ENCODE measurements around the gene ETS2.

ETS2 gene

DNA sequence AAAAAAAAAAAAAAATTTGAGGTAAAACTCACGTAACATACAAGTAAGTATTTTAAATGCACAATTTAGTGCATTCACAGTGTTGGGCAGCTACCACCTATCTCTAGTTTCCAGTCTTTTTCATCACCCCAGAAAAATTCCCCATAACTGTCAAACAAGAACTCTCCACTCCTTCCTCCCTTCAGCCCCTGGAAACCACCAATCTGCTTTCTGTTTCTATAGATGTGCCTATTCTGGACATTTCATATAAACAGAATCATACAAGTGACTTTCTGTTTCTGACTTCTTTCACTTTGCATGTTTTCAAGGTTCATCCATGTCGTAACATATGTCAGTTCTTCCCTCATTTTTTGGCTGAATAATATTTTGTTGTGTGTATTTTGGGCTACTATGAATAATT, 24.9 kb upstream of the ETS2 start:
- no peak for DNase-seq

DNA sequence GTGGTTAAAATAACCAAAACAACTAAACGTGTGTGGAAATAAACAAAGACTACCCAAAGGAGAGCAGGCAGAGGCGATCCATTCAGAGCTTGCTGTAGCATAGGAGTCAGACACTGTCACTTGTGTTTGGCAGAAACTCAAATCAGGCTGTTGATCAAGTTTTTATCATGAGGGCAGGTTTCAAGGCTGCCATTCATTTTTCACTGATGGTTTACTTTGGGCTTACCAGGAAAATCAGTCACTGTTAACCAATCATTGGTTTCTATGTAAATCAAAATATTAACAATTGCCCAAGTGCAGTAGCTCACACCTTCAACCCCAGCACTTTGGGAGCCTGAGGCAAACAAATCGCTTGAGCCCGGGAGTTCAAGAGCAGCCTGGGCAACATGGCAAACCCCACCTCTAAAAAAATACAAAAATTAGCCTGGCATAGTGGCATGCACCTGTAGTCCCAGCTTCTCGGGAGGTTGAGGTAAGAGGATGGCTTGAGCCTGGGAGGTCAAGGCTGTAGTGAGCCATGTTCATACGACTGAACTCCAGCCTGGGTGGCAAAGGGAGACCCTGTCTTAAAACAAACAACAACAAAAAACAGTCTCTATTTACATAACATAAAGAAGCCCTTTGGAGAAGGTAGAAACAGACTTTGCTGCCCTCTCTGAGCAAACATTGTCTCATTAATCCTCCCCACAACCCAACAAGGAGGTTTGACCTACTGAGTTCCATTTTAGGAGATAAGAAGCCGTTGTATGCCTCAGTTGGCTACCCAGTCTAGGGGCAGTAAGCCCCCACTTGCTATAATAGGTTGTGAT, 21.1 kb upstream of the ETS2 start:
- no peak for DNase-seq

DNA sequence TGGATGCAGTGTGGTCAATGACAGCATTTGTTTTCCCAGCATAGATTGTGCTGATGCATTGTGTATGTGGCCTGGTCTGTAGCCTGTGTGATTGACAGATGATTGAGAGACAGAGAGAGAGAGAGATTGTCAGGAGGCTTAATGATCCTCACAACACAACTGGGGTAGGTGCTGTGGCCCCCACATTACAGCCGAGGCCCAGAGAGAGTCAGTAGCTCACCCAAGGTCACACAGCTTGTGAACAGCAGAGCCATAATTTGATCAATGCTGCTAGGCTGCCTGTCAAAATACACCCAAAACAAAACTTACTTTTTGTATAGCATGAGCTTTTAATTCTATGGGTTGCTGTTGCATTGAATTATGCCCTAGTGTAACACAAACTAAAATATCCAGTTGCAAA, 20.2 kb upstream of the ETS2 start:
- DNase-seq = no peak

- DNase-seq = no peak
These were observed 18.7 kb upstream of the ETS2 start for GRCh38 chr21:38787016-38787415.

DNA sequence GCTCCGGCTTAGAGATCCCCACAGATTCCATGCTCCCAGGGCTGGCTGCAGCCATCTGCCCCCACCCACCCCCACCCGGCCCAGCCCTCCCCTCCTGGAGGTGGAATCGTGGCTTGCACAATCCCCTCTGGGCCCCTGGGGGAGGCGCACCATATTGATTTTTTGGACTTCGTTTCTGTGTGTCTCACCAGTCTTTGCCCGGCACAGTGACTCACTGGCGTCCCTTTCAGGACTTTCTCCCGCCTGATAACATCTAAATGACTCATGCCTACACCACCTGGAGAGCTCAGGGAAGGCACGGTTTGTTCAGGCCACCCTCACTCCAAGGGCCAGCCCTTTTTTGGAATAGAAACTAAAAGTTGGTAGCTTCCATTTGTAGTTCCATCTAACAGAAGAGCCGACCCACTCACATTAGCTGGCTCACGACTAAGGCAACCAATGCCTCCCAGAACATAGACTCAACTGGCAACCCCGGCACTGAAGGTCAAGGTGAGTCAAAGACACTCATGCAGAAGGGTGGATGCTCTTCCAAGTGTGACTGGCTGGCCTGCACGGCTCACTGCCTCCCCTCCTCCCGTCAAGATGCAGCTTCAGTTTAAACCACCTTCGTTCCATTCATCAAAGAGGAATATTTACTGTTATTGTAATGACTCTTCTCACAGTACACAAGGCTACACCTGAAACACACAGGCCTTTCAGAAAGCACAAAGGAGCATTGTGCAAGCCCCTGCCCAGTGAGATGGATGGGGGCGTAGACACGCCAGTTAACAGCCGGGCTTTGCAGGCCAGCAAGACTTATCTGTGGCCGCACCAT, 18.1 kb upstream of the ETS2 start:
- DNase-seq = no peak

DNA sequence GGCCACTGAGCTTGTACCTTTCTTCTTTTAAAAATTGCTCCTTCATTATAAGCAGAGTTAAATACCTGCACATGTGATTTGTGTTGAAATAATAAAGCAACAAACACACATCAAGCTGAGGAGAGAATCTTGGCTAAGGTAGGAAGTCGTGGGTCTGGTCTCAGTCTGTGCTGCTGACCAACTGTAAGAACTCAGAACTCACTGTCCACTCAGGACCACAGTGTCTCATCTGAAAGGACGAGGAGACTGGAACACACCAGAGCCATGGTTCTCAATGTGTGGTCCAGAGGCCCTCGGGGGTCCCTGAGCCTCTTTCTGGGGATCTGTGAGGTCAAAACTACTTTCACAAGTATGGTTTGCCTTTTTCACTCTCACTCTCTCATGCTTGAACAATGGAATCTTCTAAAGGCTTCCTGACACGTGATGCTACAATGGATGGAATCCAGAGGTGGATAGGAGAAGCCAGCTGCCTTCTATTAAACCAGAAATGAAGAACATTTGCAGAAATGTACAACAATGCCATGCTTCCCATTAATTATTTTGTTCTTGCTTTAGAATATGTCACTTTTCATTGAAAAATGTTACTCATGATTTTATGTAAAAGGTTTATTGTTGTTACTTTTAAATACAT, 17.3 kb upstream of the ETS2 start:
- no peak for DNase-seq

GRCh38 chr21:38789275-38789674, 16.5 kb upstream of the ETS2 start:
- no peak for DNase-seq

DNA sequence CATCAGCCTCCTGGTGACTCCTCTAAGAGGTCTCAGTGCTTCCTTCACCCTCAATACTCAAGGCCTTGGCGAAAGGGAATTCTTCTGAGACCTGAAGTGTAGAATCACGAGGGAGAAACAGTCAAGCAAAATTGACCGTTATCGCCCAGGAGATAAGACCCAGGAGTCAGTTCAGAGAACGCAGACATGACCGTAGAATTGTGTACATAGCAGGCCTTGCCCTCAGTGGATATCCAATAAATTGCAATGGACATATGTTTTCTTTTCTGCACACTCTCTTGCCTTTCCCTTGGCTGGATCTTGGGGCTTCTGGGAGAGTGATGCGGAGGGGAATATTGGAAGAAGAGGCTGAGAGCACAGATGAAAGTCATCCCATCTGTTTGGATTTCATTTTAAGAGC, 15.7 kb upstream of the ETS2 start:
- DNase-seq = no peak

DNA sequence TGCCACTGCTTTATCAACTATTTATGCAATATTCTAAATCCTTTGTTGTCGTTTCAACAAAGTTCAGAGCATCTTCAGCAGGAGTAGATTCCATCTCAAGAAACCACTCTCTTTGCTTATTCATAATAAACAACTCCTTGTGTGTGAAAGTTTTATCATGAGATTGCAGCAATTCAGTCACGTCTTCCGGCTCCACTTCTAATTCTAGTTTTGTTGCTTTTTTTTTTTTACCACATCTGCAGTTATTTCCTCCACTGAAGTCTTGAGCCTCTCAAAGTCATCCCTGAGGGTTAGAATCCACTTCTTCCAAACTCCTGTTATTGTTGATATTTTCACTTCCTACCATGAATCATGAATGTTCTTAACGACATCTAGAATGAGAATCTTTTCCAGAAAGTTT, 14.8 kb upstream of the ETS2 start:
- no peak for DNase-seq

GRCh38 chr21:38792676-38793459, 12.9 kb upstream of the ETS2 start:
- no peak for DNase-seq

GRCh38 chr21:38793926-38794713, 11.6 kb upstream of the ETS2 start:
- DNase-seq = no peak

DNA sequence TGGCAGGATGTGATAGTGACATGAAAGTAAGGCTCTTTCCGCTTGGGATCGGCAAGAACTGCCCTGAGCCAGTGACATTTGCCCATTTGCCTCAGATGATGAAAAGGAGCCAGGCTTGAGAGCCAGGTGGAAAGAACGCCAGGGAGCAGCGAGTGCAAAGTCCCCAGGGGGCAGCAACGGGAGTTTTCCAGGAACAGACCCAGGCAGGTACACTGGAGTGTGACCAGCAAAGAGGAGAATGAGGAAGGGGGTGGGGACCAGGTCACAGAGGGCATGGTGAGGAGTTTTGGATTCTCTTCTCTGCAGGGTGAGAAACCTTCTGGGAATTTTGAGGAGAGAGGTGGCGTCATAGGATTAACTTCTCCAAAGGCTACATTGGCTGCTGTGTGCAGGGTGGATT, 10.8 kb upstream of the ETS2 start:
- DNase-seq = no peak

GRCh38 chr21:38795475-38795874, 10.3 kb upstream of the ETS2 start:
- DNase-seq = no peak

GRCh38 chr21:38796424-38796823, 9.3 kb upstream of the ETS2 start:
- no peak for DNase-seq

DNA sequence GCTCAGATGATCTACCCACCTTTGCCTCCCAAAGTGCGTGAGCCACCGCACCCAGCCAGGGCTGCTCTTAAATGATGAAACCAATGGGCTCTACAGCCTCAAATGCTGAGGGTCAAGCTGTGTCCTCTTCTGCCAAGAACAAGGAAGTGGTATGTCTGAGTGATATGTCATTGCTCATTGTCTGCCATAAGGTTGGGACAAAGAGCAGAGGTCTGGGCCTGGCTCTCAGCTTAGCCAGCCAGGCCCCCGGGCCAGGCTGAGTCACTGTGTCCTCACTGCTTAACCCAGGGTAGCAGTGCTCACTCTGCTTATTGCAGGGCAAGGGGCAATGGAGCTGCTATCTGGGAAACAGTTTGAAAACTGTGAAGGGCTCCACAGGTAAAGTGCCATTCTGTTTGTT, 8.3 kb upstream of the ETS2 start:
- no peak for DNase-seq

DNA sequence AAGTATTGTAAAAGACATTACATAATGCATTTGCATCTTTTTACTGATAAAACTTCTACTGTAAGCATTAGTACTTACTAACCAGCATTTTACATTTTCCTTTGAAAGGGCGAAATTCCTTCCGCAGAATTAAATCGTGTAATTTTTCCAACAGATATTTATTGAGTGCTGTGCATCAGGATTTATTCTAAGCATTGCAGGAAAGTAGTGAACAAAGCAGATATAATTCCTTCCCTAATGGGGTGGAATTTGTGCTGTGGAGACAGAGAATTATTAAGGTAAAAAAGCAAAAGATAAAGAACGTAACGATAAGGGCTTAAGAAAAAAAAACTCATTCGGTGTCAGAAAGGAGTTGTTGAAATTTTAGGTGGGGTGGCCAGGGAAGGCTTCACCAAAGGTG, 7.6 kb upstream of the ETS2 start:
- no peak for DNase-seq

DNA sequence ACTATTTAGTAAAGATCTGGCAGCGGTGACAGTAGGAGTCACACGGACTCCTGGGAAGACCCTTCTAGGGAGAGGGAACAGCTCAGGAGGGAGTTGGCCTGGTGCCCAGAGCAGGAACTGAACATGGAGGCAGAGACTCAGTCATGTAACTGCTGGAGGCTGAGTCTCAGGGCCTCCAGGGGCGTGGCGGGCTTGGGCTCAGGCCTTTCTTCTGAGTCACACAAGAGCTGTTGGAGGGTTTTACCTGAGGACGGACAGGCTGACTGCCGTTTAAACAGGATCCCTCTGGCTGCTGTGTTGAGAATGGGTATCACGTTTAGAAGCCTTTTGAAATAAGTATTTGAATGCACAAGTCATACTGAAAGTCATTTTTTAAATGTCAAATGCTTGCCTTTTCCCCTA, 7.2 kb upstream of the ETS2 start:
- DNase-seq = no peak

- no peak for DNase-seq
These were observed 5.5 kb upstream of the ETS2 start for GRCh38 chr21:38800046-38800758.

GRCh38 chr21:38800924-38801744, 4.6 kb upstream of the ETS2 start:
- no peak for DNase-seq
